ENCODE data around the gene TEAD4.

TEAD4 gene

GRCh38 chr12:2967651-2968050 lies 8.5 kb downstream of the TEAD4 start:
- H3K4me3 ChIP-seq (ENCODE audit: low read depth, low read length): no peak overlapping the region
- DNase-seq (ENCODE audit: low read depth): no peak
- no peak for TF ChIP-seq CTCF (IDR thresholded peaks at IDR 0.05; ENCODE audit: insufficient read depth, low read depth, low read length, missing control alignments)

- no peak for DNase-seq (ENCODE audit: low read depth)
- TF ChIP-seq CTCF (IDR thresholded peaks at IDR 0.05; ENCODE audit: insufficient read depth, low read depth, low read length, missing control alignments): no peak
- H3K4me3 ChIP-seq (ENCODE audit: low read depth, low read length): no peak overlapping the region
Measured at GRCh38 chr12:2970744-2971143, 11.5 kb downstream of the TEAD4 start.

- no peak for DNase-seq (ENCODE audit: low read depth)
- TF ChIP-seq CTCF (IDR thresholded peaks at IDR 0.05; ENCODE audit: insufficient read depth, low read depth, low read length, missing control alignments): no peak
- no peak overlapping the region for H3K4me3 ChIP-seq (ENCODE audit: low read depth, low read length)
Measured at GRCh38 chr12:2973566-2973965, 14.4 kb downstream of the TEAD4 start.

- no peak for TF ChIP-seq CTCF (IDR thresholded peaks at IDR 0.05; ENCODE audit: insufficient read depth, low read depth, low read length, missing control alignments)
- DNase-seq (ENCODE audit: low read depth): no peak
- no peak overlapping the region for H3K4me3 ChIP-seq (ENCODE audit: low read depth, low read length)
Measured at GRCh38 chr12:2974560-2974971, 15.4 kb downstream of the TEAD4 start.

GRCh38 chr12:2976581-2976996 lies 17.4 kb downstream of the TEAD4 start:
- no peak overlapping the region for H3K4me3 ChIP-seq (ENCODE audit: low read depth, low read length)
- no peak for TF ChIP-seq CTCF (IDR thresholded peaks at IDR 0.05; ENCODE audit: insufficient read depth, low read depth, low read length, missing control alignments)
- no peak for DNase-seq (ENCODE audit: low read depth)

- no peak for DNase-seq (ENCODE audit: low read depth)
- H3K4me3 ChIP-seq (ENCODE audit: low read depth, low read length): no peak overlapping the region
- no peak for TF ChIP-seq CTCF (IDR thresholded peaks at IDR 0.05; ENCODE audit: insufficient read depth, low read depth, low read length, missing control alignments)
Measured at GRCh38 chr12:2977776-2978175, 18.6 kb downstream of the TEAD4 start.

DNA sequence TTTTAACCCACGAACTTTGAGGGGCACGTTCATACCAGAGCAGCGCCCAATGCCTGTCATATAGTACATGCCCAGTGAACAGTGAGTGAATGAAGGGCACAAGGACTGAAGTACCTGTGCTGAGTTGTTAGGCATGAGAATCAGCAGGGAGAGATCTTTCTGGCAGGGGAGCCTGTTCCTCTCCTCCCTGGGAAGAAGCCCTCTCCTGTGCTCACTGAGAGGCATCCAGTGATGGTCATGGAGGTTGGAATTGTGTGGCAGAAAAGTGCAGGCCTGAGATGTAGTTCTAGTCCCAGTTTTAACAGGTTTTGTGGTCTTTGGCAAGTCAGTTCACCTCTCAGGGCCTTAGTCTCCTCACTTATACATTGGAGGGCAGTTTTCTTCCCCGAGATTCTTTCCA lies 20.6 kb downstream of the TEAD4 start:
- no peak overlapping the region for H3K4me3 ChIP-seq (ENCODE audit: low read depth, low read length)
- no peak for DNase-seq (ENCODE audit: low read depth)

More for the DNA sequence above, 20.6 kb downstream of the TEAD4 start:
- TF ChIP-seq CTCF (IDR thresholded peaks at IDR 0.05; ENCODE audit: insufficient read depth, low read depth, low read length, missing control alignments): no peak
